HG02763 (cell line): ENCODE data around the gene TAPBPL.
"Not testable (repeated sequence)": the region's sequence is repeated elsewhere in the genome, so short reads cannot be mapped to it uniquely, and the experiment has no call there.

ENCODE experiments used
- ATAC-seq: cut with Tn5 transposase; IDR thresholded peaks from one replicate; pipeline ENCODE4 v1.9.1; 2021; ENCODE audit warnings: mild to moderate bottlenecking, moderate library complexity; ENCODE audit not compliant: unreplicated experiment

Gene TAPBPL

GRCh38 chr12:6462234-6462995 lies 10.6 kb downstream of the TAPBPL start:
- ATAC-seq: no peak

GRCh38 chr12:6463216-6463615 lies 11.4 kb downstream of the TAPBPL start:
- ATAC-seq: no peak

- ATAC-seq: no peak
Measured at GRCh38 chr12:6463858-6464257, 12.0 kb downstream of the TAPBPL start.

- no peak for ATAC-seq
Measured at GRCh38 chr12:6464531-6464930, 12.7 kb downstream of the TAPBPL start.

- no peak for ATAC-seq
Measured at GRCh38 chr12:6465467-6466183, 13.8 kb downstream of the TAPBPL start.

GRCh38 chr12:6466184-6466573 lies 14.3 kb downstream of the TAPBPL start:
- ATAC-seq: no peak

- not testable (repeated sequence) for ATAC-seq
Measured at GRCh38 chr12:6466751-6467150, 14.9 kb downstream of the TAPBPL start.

- ATAC-seq: not testable (repeated sequence)
Measured at GRCh38 chr12:6467571-6468282, 15.9 kb downstream of the TAPBPL start.

GRCh38 chr12:6468283-6468575 lies 16.4 kb downstream of the TAPBPL start:
- ATAC-seq: no peak

- no peak for ATAC-seq
Measured at GRCh38 chr12:6469092-6469491, 17.2 kb downstream of the TAPBPL start.

GRCh38 chr12:6469609-6470374 lies 17.9 kb downstream of the TAPBPL start:
- no peak for ATAC-seq

- peak; percentile 87 for ATAC-seq
Measured at GRCh38 chr12:6470375-6471163, 18.7 kb downstream of the TAPBPL start, which contains the start of gene VAMP1. Gene VAMP1, minus strand, starts transcription at chr12:6470677. Its CDS starts 146 bp downstream, at chr12:6470531.

GRCh38 chr12:6471989-6472360 lies 20.1 kb downstream of the TAPBPL start:
- ATAC-seq: no peak

- ATAC-seq: no peak
Measured at GRCh38 chr12:6472491-6472890, 20.6 kb downstream of the TAPBPL start.

GRCh38 chr12:6475233-6475975 lies 23.6 kb downstream of the TAPBPL start:
- ATAC-seq: not testable (repeated sequence)

- no peak for ATAC-seq
Measured at GRCh38 chr12:6476489-6476888, 24.6 kb downstream of the TAPBPL start.

- not testable (repeated sequence) for ATAC-seq
Measured at GRCh38 chr12:6477601-6478377, 25.9 kb downstream of the TAPBPL start.

- no peak for ATAC-seq
Measured at GRCh38 chr12:6478416-6478815, 26.6 kb downstream of the TAPBPL start.

GRCh38 chr12:6488240-6488639 lies 36.4 kb downstream of the TAPBPL start:
- no peak for ATAC-seq
